ENCODE data around the gene INPP5A. TPM values are rescaled to one million over a fixed set of nuclear protein-coding genes. Genes with fewer than 3 reads are reported as not detected.

Gene INPP5A
- total and polyA plus RNA-seq, 2 donors (not counting 1 experiment from before 2014, with no cell fraction given), result 9.3 to 87.8 TPM

GRCh38 chr10:132768346-132769248, 231.0 kb downstream of the INPP5A start:
- Histone ChIP-seq H3K36me3 (replicated peaks in 1 of 2; ENCODE audit: control extremely low read depth in 1 of 2, control insufficient read depth in 1 of 2, extremely low read depth in 1 of 2, insufficient read depth in 2 of 2, low read length in 1 of 2) (peaks cover 0 to 30% of the 10 kb centered on the region in 2 experiments), H3K4me3 (ENCODE audit: control extremely low read depth in 1 of 5, extremely low read depth in 1 of 5, insufficient read depth in 1 of 5, low read depth in 2 of 5, low read length in 4 of 5) (no peak overlapping the region), H3K79me2 (ENCODE audit: control insufficient read depth, insufficient read depth, low read length) (no peaks in the 10 kb centered on the region), H3K4me2 (replicated peaks; ENCODE audit: low read depth, low read length, poor library complexity, severe bottlenecking) (no peak overlapping the region), H3K9me3 (ENCODE audit: control extremely low read depth in 1 of 3, control insufficient read depth in 2 of 3, insufficient read depth in 1 of 3, low read length in 2 of 3) (peaks cover 0 to 43% (median 0%) of the 10 kb centered on the region in 3 donors), H3K27ac (ENCODE audit: low read length in 2 of 2) (no peak overlapping the region), H3K4me1 (ENCODE audit: control insufficient read depth in 2 of 2, insufficient read depth in 2 of 2, low read length in 2 of 2) (no peaks in the 10 kb centered on the region), H3K27me3 (replicated peaks in 1 of 4; ENCODE audit: control extremely low read depth in 1 of 4, control insufficient read depth in 3 of 4, insufficient read depth in 4 of 4, low read length in 3 of 4) (no peaks in the 10 kb centered on the region), H2AFZ (ENCODE audit: insufficient read depth, low read depth, low read length, poor library complexity, severe bottlenecking) (no peak overlapping the region), H4K20me1 (ENCODE audit: control insufficient read depth, insufficient read depth, low read length, poor library complexity, severe bottlenecking) (peaks cover 7% of the 10 kb centered on the region), H3K9ac (ENCODE audit: low read length) (no peak overlapping the region)
- Mint-ChIP-seq H3K4me1 (no peaks in the 10 kb centered on the region), H3K4me3 (no peak overlapping the region), H3K9me3 (ENCODE audit: insufficient read depth) (no peaks in the 10 kb centered on the region), H3K27ac (no peak overlapping the region), H3K27me3 (no peaks in the 10 kb centered on the region)
- POLR2A ChIA-PET, result no interaction called here
- CTCF ChIA-PET, result no interaction called here
- DNase-seq (no peak), ATAC-seq (ENCODE audit: low read depth) (no peak)
- WGBS (ENCODE audit: insufficient coverage), result 97% methylated on average over 40 of the region's 41 CpGs
- TF ChIP-seq CTCF (IDR thresholded peaks at IDR 0.05) (no peak), EZH2 (IDR thresholded peaks at IDR 0.05; ENCODE audit: borderline replicate concordance, insufficient read depth, low read depth, low read length, poor library complexity, severe bottlenecking) (no peak)
- intact Hi-C loops (cut with micrococcal nuclease), result no loop called here
